ENCODE results near the gene MEIS1.

DNA sequence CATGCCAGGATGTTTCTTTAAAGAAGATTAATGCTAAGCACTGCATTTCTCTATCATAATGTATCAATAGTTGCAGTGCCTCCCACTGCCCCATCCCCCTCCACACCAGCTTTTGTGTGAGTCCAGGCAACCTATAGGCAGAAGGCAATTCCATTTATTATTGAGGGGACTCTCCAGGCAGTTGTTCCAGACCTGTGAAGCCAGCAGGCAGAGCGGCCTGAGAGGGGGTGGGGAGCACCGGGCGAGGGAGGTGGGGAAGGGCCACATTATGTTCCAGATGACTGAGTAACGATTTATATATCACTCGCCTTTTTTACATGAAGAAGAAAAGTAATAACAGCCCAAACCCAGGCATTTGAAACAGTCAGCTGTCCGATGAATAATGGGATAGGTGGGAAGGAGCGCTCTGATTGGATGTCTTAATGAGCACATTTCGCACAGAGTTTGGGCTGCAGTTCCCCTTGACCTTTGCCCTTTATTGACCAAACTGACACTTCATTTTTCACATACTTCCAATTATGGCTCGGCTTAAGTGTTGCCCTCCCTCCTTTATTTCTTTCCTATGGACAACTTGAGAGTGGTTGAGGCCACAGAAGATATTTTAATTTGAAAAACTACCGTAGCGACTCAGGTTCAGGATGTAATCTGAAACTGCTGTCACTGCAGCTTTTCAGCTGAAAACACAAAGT is 34.4 kb downstream of the MEIS1 start:
- TF ChIP-seq, protein P1, sequence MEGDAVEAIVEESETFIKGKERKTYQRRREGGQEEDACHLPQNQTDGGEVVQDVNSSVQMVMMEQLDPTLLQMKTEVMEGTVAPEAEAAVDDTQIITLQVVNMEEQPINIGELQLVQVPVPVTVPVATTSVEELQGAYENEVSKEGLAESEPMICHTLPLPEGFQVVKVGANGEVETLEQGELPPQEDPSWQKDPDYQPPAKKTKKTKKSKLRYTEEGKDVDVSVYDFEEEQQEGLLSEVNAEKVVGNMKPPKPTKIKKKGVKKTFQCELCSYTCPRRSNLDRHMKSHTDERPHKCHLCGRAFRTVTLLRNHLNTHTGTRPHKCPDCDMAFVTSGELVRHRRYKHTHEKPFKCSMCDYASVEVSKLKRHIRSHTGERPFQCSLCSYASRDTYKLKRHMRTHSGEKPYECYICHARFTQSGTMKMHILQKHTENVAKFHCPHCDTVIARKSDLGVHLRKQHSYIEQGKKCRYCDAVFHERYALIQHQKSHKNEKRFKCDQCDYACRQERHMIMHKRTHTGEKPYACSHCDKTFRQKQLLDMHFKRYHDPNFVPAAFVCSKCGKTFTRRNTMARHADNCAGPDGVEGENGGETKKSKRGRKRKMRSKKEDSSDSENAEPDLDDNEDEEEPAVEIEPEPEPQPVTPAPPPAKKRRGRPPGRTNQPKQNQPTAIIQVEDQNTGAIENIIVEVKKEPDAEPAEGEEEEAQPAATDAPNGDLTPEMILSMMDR (IDR thresholded peaks at IDR 0.05) = no peak
- TF ChIP-seq POLR2AphosphoS5 (IDR thresholded peaks at IDR 0.05) = no peak
